ENCODE data around the gene IQCK.
"Not testable (repeated sequence)": the region's sequence is repeated elsewhere in the genome, so short reads cannot be mapped to it uniquely, and the experiment has no call there.

Gene IQCK, protein sequence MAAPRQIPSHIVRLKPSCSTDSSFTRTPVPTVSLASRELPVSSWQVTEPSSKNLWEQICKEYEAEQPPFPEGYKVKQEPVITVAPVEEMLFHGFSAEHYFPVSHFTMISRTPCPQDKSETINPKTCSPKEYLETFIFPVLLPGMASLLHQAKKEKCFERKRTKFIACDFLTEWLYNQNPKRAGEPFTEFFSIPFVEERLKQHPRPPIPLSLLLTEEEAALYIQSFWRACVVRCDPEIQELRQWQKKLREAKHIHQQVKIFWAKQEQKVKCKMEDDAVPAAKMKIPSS

DNA sequence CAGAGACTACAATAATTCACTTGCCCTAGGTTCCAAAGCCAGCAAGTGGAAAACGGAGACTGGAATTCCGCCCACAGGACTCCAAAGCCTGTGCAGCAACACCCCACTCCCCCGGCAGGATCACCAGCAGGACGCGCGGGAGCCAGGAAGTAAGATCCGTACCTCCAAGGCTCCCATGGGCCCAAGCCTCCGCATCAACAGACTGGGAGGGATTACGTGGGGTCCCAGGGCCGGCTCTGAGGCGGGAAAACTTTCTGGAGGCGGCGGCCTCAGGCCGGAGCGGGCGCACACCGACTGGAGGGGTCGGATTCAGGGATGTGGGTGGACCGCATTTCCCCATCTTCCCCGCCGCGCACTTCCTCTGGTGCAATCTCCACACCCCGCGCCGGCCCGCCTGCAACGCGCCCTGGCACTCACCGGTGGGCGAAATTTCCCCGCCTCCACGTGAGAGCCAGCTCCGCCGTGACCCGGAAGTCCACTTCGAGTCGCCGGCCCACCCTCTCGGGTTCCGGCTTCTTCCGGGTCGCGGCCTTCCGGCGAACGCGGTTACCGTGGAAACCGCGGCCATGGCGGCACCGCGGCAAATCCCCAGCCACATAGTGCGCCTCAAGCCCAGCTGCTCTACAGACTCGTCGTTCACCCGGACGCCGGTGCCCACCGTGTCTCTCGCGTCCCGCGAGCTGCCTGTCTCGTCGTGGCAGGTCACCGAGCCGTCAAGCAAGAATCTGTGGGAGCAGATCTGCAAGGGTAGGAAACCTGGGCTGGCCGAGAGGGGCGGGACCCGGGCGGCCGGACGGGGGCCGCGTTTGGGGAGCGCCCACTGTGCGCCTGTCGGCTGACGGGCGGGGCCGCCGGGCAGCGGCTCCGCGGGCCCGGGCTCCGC, at the start of gene IQCK, which contains the start of gene KNOP1:
IQCK (plus strand) TSS at position 531 of the 883 bp plus-strand sequence; CDS start at position 567, 36 bp downstream.
KNOP1 (minus strand) TSS at position 487 of the 883 bp plus-strand sequence. CDS start 3,192 bp downstream, outside the sequence.
- peak; percentile 92 for DNase-seq

- no peak for DNase-seq
Measured at GRCh38 chr16:19672378-19672777, 45.7 kb upstream of the IQCK start.

DNA sequence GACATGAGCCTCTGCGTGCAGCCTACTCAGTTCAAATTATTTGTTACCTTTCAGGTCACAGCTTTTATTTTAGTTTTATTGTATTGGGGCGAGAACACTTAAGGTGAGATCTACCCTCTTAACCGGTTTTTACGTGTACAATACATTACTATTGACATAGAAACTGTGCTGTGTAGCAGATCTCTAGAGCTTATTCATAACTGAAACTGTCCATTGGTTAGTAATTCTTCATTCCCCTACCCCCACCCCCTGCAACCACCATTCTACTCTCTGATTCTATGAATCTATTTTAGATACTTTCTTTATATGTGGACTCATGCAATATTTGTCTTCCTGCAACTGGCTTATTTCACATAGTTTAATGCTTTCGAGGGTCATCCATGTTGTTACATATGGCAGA, 43.6 kb upstream of the IQCK start:
- DNase-seq: no peak

DNA sequence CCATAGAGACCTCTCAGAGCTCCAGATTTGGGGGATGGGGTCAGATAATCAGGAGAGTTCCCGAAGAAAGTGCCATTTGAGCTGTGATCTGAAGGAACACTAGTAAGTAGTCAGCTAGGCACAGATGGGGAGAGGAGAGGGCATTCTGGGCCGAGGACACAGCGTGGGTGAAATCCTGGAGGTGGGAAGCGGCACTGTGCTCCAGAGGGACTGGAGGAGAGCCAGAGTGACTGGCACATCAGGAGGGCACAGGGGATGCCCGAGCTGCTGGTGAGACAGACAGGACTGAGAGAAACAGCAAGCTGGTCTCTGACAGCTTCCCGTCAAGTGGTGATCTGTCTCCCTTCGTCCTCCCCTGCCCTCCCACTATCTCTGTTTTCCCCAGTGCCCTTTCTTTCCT, 40.7 kb upstream of the IQCK start:
- no peak for DNase-seq

DNA sequence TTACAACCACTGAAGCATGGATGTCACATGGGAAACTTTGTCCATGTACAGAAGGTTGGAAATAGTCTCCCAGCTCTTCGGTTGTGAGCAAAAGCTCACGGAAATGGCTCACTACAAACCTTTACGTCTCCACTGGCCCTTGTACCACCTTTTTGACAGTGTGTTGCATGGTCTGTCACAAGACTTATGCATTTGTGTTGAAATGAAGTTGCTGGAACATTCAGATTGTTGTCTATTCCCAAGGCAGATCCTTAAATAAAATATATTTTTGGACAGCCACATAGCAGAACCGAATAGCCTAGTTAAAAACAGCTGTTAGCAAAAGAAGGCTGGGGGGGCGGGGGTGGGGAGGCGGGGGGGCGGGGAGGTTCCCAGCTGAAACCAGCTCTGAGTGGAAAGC, 39.3 kb upstream of the IQCK start:
- no peak for DNase-seq

DNA sequence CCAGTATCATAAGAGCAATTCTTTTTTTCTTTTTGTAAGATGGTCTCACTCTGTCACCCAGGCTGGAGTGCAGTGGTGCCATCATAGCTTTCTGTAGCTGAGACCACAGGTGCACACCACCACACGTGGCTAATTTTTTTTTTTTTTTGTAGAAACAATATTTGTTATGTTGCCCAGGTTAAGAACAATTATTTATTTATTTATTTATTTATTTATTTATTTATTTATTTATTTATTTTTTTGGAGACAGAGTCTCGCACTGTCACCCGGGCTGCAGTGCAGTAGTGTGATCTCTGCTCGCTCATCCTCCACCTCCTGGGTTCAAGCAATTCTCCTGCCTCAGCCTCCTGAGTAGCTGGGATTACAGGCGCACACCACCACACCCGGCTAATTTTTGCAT, 38.8 kb upstream of the IQCK start:
- DNase-seq: not testable (repeated sequence)

- DNase-seq: no peak
Measured at GRCh38 chr16:19680881-19681340, 37.2 kb upstream of the IQCK start.

- no peak for DNase-seq
Measured at GRCh38 chr16:19681637-19682036, 36.4 kb upstream of the IQCK start.

DNA sequence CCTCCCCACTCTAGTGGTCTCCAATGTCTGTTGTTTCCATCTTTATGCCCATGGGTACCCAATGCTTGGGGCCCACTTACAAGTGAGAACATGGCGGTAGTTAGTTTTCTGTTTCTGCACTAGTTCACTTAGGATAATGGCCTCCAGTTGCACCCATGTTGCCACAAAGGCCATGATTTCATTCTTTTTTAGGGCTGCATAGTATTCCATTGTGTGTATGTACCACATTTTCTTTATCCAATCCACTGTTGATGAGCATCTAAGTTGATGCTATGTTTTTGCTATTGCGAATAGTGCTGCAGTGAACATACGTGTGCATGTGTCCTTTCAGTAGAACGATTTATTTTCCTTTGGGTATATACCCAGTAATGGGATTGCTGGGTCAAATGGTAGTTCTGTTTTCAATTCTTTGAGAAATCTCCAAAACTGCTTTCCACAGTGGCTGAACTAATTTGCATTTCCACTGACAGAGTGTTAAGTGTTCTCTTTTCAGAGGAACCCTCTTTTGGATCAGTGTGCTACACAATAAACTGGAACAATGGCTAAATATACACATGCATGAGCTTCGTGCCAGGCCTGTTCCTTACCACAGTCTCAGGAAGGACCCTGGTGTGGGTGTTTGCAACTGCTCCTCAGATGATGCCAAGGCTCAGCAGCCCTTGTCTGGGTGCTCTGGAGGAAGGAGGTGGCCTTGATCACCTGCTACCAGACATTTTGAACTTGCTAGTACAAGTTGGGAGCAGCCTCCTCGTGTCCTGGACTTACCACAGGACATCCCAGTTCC, 34.4 kb upstream of the IQCK start:
- no peak for DNase-seq

DNA sequence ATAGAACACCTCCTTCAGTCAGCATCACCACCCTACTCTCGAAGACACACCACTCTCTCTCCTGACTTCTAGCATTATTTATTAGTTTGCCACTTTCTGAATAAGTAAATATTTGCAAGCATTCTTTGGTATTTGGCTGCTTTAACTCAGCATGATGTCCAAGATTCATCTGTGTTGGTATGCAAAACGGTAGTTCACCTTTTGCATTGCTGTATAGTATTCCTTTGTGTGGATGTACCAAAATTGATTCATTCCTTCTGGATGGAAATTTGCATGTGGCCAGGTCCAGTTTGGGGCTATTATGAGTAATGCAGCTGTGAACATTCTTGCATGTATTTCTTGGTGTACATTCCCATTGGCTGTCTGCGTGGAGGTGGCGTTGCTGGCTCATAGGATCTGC, 32.9 kb upstream of the IQCK start:
- no peak for DNase-seq

DNA sequence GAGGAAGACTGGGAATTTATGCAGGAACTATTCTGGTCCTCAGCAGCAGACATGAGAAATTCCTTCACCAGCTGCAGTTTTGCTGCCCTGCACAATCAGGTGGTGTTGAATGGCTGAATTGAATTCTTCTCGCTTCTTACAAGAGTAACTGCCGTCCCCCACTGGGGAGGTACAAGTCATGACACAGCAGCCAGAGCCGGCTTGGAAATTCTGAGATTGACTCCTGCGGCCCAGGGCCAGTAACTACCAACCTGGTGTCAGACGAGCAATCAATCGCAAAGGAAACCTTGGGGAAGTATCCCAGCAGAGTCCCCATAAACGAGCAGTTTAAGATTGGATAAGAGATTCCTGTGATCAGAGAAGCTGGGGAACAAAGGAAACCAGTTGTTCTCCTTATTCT, 30.8 kb upstream of the IQCK start:
- DNase-seq: no peak

DNA sequence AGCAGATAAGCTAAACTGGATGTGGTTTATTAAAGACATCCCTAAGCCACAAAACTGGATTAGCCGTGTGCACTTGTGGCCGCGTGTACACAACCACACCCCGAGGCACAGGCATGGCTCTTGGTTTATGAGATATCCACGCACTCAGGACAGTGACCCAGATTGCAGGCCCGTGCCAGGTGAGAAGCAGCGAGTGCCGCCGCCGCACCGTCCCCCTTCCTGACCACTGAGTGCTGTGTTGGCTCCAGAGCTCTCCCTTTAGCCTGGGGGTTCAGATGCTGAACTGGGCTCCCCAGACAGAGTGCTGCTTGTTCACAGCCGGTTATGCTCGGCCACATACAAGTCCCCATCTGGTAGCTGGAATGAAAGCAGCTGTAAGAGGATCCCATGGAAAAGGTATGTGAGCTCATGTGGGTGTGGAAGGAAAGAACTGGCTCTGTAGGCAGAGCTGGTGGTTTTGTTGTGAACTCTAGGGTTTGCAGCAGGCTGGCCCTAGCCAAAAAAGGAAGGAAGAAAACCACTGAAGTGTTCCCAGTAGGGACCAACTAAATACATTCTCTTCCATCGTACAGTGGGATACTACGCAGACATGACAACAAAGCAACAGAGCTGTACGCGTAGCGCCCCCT, 29.6 kb upstream of the IQCK start:
- DNase-seq: no peak

- no peak for DNase-seq
Measured at GRCh38 chr16:19689342-19689741, 28.7 kb upstream of the IQCK start.

DNA sequence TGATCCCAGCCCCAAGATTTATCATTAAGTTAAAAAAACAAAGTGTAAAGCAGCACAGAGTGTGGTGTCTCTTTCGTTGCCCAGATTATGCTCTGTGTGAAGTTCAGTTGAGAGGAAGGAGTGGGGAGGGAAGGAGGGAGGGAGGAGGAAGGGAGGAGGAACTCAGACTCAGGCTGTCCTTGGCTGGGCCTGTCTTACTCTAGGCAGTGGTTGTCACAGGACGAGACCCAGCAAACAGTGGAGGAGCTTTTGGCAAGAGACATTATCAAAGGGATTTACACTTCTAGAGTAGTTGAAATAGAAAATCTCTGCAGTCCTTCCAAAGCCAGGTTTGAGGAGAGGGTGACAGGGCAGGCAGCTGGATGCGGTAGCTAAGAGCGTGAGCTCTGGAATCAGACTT, 27.9 kb upstream of the IQCK start:
- DNase-seq: no peak

GRCh38 chr16:19691161-19691711, 26.8 kb upstream of the IQCK start:
- DNase-seq: peak; percentile 9

- DNase-seq: no peak
Measured at GRCh38 chr16:19694989-19695388, 23.1 kb upstream of the IQCK start.

- peak; percentile 53 for DNase-seq
Measured at GRCh38 chr16:19696328-19696727, 21.7 kb upstream of the IQCK start.

GRCh38 chr16:19696961-19697360, 21.1 kb upstream of the IQCK start:
- no peak for DNase-seq

GRCh38 chr16:19697756-19698318, 20.2 kb upstream of the IQCK start:
- DNase-seq: no peak

DNA sequence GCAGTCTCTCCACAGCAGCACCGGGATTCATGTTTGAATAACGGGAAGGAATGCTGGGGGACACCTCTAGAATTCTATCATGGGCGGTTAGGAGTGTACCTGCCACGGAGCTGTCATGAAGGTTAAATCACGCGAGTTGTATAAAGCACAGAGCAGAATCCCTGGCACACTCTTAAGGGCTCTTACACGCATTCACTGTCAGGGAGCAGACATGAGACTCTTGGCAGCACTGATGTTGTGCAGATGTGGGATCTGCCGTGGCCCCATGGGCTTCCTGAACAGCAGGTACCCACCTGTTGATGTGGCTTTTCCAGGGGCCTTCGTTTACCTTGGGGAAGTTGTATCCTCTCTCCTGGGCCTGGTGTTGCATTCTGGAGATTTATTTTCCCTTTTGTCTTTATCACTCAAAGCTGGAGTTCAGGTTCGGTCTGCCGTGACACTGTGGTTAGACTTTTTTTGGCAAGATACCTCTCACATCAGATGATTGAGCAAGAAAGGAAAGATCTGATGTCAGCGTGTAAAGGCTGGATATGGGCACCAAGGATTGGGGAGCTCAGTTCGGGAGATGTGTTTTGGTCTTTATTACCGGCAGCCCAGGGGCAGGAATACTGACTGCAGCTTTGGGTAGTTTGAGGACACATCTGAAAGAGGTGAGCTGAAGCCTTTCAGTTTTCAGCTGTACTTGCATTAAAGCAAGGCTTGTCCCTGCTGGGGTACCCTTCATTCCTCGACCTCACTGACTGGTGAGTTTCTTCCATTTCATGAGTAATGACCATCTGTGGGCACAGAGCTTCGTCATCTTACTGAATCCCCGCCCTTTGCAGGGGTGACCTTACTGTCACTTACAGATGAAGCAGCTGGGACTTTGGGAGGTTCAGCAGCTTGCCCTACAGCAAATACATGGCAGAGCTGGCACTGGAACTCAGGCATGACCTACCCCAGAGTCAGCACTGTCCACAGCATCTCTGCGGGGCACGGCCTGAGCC, 19.3 kb upstream of the IQCK start:
- DNase-seq: peak; percentile 37

- DNase-seq: no peak
Measured at GRCh38 chr16:19699472-19699871, 18.6 kb upstream of the IQCK start.

Data from activated CD4-positive, alpha-beta T cell treated with anti-CD3 and anti-CD28 coated beads for 48 hours (primary cell).